HG03103 (cell line): Measurements from ENCODE around the gene WDR35.
"Not testable (repeated sequence)": the region's sequence is repeated elsewhere in the genome, so short reads cannot be mapped to it uniquely, and the experiment has no call there.

Source experiments
- ATAC-seq: cut with Tn5 transposase; IDR thresholded peaks from one replicate; pipeline ENCODE4 v1.9.1; 2021; ENCODE audit warnings: low read depth; ENCODE audit not compliant: unreplicated experiment

WDR35 gene

DNA sequence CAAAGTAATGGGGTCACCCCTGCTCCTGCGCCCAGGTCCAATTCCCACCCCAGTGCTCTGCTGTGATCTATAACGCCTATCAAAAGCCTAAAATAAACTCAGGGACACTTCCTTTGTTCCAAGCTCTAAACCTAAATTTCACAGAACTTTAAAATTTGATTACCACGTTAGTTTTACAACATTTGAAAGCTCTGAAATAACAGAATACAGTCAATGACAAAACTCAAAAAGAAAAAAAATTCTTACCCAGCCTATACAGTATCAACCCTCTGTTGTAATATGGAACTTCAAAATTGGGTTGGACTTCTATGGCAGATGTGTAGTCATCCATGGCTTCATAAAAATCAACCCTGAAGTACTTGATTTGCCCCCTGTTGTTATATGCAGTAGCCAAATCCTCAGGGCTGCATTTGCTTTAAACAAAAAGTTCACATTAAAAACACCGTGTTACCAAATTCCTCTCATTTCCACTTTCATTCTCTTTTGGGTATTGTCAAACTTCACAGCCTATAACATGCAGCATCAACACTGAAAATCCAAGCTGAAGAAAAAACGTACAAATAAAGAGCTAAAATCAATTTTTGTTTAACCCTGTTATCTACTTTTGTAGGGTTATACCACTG, 92.2 kb downstream of the WDR35 start:
- no peak for ATAC-seq

GRCh38 chr2:19895535-19895934, 94.4 kb downstream of the WDR35 start:
- ATAC-seq = no peak

DNA sequence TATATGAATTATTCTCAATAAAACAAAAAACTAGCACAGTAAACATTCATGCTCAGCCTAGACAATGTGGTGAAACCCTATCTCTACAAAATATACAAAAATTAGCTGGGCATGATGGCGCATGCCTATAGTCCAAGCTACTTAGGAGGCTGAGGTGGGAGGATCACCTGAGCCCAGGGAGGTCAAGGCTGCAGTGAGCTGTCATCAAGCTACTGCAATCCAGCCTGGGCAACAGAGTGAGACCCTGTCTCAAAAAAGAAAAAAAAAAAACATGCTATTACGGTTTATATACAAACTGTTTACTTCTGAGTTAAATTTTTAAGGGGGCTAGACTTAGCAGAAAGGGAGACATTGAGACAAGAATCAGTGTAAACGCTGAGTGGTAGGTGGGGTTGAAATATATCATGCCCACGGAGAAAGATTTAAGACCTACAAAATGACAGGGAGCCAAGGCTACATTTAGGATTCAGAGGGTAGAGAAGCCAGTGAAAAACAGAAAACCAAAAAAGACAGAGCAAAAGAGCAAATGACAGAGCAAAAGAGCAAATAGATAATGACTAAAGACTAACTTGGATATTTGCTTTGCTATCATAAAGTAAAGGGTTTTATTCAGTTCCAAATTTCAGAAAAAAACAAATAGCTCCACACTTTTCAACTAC, 95.6 kb downstream of the WDR35 start:
- ATAC-seq = no peak

- ATAC-seq = peak; percentile 60
These were observed 96.3 kb downstream of the WDR35 start for GRCh38 chr2:19893520-19894133.

DNA sequence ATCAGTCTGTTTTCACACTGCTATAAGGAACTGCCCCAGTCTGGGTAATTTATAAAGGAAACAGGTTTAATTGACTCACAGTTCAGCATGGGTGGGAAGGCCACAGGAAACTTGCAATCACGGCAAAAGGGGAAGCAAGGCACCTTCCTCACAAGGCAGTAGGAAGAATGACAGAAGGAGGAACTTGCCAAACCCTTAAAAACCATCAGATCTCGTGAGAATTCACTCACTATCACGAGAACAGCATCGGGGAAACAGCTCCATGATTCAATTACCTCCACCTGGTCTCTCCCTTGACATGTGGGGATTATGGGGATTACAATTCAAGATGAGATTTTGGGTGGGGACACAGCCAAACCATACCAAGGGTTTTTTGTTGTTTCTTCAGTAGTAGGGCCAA, 97.9 kb downstream of the WDR35 start:
- ATAC-seq = not testable (repeated sequence)

- ATAC-seq = no peak
These were observed 99.8 kb downstream of the WDR35 start for GRCh38 chr2:19890104-19890503.

GRCh38 chr2:19888831-19889230, 101.1 kb downstream of the WDR35 start:
- no peak for ATAC-seq

DNA sequence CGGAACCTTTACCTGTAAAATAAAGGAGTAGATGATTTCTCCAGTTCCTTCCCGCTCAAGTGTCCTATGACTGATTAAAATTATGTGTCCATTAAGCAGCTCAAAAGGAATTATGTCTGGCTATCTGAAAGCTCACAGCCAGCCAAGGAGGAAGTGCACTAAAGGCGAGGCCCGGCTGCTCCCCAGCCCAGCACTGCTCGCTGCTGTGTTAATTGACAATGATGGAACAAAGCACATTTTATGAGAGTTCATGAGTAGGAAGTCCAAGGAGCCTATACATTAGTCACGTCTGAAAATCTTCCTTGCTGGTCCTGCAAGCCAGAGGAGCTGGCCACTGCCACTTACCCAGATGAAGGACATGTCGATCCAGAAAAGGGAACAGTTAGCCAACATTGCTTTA, 102.4 kb downstream of the WDR35 start:
- no peak for ATAC-seq

DNA sequence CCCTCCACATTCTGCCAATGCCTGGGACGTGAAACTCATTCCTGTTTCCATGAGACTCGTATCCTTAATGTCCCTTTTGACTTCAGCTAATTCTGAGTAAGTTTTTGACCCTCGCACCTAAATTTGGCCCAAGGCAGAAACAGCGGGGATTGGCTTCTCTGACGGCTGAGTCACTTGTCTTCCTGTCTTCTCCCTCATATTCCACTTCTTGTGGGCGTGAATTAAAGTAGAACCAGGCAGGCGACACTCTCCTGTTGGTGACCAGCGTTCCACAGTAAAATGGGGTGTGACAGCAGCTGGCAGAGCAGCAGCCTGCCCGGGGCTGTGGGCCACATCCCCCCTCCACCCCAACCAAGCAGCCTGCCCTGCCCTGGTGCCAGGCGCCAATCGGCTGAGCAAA, 103.6 kb downstream of the WDR35 start:
- no peak for ATAC-seq

DNA sequence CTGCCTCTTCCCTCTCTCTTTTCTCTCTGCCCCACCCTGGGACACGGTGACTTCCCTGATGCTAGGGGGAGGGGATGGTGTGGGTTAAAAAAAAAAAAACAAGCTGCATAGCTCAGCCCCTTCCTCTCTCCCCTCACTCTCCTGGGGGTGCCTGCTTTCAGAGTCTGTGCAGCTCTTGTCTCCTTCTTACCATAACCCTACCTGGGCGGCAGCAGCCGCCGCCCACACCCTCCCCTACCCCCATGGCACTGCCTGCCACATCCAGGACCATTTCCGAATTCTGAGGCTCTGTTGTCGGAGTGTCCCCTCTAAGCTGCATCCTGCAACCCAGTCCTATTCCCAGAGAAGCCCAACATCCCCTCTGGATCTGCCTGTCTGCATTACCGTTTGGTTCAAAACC, 104.1 kb downstream of the WDR35 start:
- no peak for ATAC-seq

DNA sequence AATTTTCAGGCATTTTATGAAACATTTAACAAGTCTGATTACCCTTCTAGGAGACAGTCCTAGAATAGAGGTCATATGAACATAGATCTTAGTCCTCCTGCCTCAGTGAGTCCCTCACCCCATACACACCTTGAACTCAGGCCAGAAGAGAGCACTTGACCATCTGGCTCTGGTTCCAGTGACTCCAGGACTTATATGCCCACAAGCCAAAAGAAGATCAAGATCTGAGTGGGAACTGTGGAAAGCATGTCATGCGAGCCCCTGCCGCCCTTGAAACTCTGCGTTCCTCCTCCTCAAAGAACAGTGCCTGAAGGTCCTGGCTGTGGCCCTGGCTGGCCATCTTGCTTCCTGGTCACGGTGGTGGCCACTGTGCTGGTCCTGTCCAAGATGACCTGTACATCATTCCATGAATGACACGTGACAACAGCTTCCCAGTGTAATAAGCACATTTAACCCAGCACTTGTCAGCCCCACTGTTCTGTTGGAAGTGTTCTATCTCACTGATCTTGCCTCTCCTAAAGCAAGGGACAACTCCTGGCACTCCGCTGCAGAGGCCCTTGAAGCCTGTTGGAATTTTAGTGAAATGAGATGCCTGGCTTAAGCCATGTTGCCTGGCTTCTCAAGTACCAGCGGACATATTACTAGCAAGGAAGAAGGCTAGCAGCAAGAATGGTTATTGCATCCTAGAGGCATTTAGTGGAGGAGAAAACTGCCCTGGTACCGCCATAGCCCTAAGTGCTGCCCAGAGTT, 105.8 kb downstream of the WDR35 start:
- ATAC-seq = no peak

DNA sequence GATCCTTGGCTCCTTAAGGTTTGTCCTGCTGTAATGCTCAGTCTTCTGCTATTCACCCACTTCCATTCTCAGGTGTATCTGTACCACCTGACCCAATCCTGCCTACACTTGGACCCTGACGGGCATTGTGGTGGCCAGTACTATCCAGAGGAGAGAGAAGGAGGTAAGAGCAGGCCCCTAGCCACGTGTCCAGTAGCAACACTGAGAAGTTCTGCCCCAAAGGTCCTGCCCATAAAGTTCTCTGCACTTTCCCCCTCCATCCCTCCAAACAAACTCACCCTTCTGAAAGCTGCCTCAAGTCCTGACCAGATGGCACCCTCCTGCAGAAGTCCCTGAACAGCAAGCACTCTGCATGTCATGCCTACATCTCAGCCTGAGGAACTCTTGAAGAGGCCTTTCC, 106.4 kb downstream of the WDR35 start:
- ATAC-seq = no peak

GRCh38 chr2:19882286-19882685, 107.6 kb downstream of the WDR35 start:
- no peak for ATAC-seq

DNA sequence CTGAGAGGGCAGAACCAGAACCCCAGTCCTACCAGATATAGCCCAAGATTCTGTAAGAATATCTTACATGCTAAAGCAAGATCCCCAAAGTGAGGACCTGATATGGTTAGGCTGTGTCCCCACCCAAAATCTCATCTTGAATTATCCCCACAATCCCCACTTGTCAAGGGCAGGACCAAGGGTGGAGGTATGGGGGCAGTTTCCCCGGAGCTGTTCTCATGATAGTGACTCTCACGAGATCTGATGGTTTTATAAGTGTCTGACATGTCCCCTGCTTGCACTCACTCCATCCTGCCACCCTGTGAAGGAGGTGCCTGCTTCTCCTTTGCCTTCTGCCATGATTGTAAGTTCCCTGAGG, 108.0 kb downstream of the WDR35 start:
- ATAC-seq = no peak

DNA sequence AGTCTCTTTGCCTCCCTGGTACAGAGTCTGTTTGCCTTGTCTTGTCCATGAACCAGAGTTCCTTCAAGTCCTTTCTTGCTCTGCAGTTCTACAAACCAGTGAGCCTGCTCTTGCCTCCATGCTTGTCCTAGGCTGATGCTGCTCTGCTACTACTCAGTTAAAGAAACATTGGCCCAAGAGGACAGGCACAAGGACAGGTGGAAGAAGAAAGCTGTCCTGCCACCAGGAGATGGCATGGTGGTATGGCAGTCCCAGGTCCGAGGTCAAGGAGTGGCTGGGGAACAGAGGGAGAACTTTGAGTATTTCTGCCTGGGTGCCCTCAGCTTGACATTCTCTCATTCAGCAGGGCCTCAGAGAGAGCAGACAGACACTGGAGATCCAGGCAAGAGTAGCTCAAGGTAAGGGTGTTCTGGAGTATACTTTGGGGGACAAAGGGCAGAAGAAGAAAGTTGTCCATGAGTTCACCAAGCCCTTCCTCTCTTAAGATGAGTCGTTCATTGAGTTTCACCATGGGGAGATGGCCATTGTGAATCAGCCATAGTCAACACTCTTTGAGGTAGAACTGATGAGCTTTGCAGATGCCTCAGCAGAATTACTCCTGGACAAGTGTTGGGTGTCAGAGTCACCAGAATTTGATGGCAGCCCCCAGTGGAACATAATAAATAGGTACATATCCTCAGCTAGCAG, 108.5 kb downstream of the WDR35 start:
- no peak for ATAC-seq

DNA sequence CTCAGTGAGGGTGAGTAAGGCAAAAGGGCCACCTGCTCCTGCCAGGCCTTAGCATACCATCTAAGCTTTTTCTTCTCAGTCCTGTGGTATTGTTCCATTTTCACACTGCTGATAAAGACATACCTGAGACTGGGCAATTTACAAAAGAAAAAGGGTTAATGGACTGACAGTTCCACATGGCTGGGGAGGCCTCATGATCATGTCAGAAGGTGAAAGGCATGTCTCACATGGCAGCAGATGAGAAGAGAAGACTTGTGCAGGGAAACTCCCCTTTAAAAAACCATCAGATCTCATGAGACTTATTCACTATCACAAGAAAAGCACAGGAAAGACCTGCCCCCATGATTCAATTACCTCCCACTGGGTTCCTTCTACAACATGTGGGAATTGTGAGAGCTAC, 109.7 kb downstream of the WDR35 start:
- not testable (repeated sequence) for ATAC-seq

DNA sequence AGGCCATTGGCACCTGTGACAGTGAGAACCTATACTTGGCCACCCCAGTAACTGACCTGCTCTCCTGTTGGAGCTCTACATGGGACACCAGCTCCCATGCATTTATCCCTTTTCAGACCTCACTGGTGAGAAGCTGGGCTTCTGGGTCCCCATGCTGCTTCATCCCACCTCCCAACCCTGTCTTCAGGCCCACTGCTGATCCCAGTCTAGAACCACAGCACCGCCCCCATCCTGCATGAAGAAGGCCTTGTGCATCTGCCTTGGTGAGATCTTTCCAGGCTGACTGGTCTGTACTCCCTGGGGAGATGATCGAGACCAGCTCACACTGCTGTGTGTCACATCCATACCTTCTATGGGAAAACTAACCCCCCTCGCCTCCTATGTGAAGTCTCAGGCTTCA, 110.8 kb downstream of the WDR35 start:
- no peak for ATAC-seq

GRCh38 chr2:19878268-19879046, 111.4 kb downstream of the WDR35 start:
- ATAC-seq = no peak

DNA sequence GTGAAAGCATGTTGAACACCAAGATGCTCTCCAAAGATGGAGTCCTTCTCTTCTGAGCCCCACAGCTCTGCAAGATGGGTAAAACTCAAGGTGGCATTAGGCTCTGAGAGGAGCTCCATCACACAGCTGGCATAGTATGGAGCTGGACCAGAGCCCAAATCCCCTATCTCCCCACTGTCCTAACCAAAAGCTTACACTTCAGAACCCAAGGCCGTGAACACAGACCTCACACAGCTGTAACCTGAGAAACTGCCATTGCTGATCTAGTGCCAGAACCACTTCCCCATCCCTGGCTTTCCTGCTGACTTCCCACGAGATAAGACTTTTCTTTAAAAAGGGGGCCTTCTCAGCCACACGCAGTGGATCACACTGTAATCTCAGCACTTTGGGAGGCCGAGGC, 113.2 kb downstream of the WDR35 start:
- ATAC-seq = no peak

- no peak for ATAC-seq
These were observed 114.6 kb downstream of the WDR35 start for GRCh38 chr2:19875280-19875679.
